H1 (cell line): ENCODE data around the gene PKIB. TPM values are rescaled to one million over a fixed set of nuclear protein-coding genes. Genes with fewer than 3 reads are reported as not detected.

ENCODE experiments used
- CBX5 ChIP-seq: fragments of 300-800, 300-1000 bp; sonication (generic); IDR thresholded peaks from 2 replicates; pipeline ENCODE4 v1.7.1; 2016; ENCODE audit warnings: antibody characterized with exemption, low read length, low read depth
- EGR1 ChIP-seq: IDR thresholded peaks from 2 replicates; pipeline ENCODE4 v1.6.1; 2011; ENCODE audit warnings: low read depth, low read length, borderline replicate concordance
- KDM1A ChIP-seq: fragments of 200-600, 300-600 bp; sonication (generic); IDR thresholded peaks from 2 replicates; pipeline ENCODE4 v1.7.1; 2016; ENCODE audit warnings: mild to moderate bottlenecking, low read length, borderline replicate concordance
- POLR2AphosphoS5 ChIP-seq: IDR thresholded peaks from 2 replicates; pipeline ENCODE4 v1.6.1; 2011; ENCODE audit warnings: low read depth, low read length
- RFX5 ChIP-seq: IDR thresholded peaks from 2 replicates; pipeline ENCODE4 v1.6.1; 2011; ENCODE audit warnings: low read depth, low read length, improper control_type of control experiment, borderline replicate concordance
- RNF2 ChIP-seq: fragments of 200-900, 300-1000 bp; sonication (generic); IDR thresholded peaks from 2 replicates; pipeline ENCODE4 v1.7.1; 2016; ENCODE audit warnings: borderline replicate concordance, low read depth, mild to moderate bottlenecking, antibody characterized with exemption, low read length; ENCODE audit not compliant: poor library complexity, severe bottlenecking; ENCODE audit errors: missing control alignments
- SIN3A ChIP-seq, 2 experiments: IDR thresholded peaks in 1 of 2; conservative IDR thresholded peaks in 1 of 2; 2 replicates each; pipeline ENCODE4 v1.6.1; 2011 to 2012; ENCODE audit warnings: low read length in 2 of 2, improper control_type of control experiment in 1 of 2, low read depth in 1 of 2, mild to moderate bottlenecking in 1 of 2
- TEAD4 ChIP-seq: IDR thresholded peaks from 2 replicates; pipeline ENCODE4 v1.6.1; 2012; ENCODE audit warnings: low read depth, low read length, inconsistent platforms, mixed read lengths
- YY1 ChIP-seq: IDR thresholded peaks from 2 replicates; pipeline ENCODE4 v1.6.1; 2011; ENCODE audit warnings: low read depth, mild to moderate bottlenecking, low read length
- polyA plus RNA-seq, 7 experiments: library from polyadenylated mRNA; depleted of rRNA in 3 of 7; stranded (reverse) in 5 of 7; unstranded in 2 of 7; fragments of >200 nt in 5 of 7; fragments of 200-250 nt in 2 of 7; gene quantifications; 1 replicate in 5 of 7; 2 replicates in 1 of 7; 4 replicates in 1 of 7; pipeline versions ENCODE4 v1.2.1 to v1.2.3, GENCODE V29; 2011 to 2013; ENCODE audit warnings: missing spikeins in 2 of 7, mixed read lengths in 2 of 7
- total RNA-seq: library from RNA; stranded (reverse); fragmentation: NEBNext Ultra II Directional; extraction: Animal tissue kit (Norgen Biotek cat#: 25700); gene quantifications from 2 replicates; pipeline ENCODE4 v1.2.1, GENCODE V29; 2021
- TF ChIP-seq, protein P1 (sequence below): fragments of 300-600 bp; sonication (generic); IDR thresholded peaks from 2 replicates; pipeline ENCODE4 v1.7.1; 2012; ENCODE audit warnings: low read length, moderate library complexity, mild to moderate bottlenecking, inconsistent platforms; ENCODE audit not compliant: insufficient replicate concordance

The PKIB gene
- total and polyA plus RNA-seq, 2 of the 8 experiments (the other 6 are each of a cell fraction or from before 2014, with no cell fraction given) = 13.5 to 73.3 TPM

DNA sequence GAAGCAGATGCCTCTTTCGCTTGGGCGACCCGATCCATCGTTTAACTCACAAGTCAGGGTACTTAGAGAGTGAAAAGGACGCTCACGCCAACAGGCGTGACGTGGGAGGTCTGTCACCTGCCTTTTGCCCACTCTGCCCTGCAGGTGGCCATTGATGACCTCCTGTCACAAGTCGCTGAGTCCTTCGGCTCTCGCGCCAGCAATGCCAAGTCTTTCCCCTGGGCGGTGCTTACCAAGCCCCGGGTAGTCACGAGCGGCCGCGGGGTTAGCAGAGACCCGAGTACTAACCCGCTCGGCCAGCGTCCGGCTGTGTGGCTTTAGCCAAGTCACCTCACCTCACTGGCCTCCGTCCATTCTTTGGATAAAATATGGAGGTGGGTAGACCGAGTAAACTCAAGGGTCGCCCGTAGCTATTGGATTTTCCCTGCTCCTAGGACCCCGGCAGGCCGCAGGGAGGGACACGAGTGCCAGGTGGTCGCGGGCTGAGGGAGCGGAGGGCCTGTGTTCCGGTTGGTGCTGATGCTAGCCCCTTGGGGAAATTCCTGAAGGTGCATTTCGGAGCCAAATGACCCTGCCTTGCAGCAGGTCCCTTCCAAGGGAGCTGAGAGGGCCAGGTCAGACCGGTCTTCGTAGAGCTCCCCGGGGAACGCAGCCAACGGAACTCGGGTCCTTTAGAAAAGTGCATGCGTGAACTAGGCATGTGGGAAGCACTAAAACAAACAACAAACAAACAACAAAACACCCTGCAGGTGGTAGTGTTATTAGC, 668 bp downstream of the PKIB start (continued):
- no peak for TF ChIP-seq EGR1
- no peak for TF ChIP-seq RNF2
- 0 out of 4 replicates have a peak, but pooled peaks of 1 of the 2 experiments have one; percentile 57 for TF ChIP-seq SIN3A (conservative IDR thresholded peaks at IDR 0.05 in 1 of 2, IDR thresholded peaks at IDR 0.05 in 1 of 2; ENCODE audit: low read depth in 1 of 2, low read length in 2 of 2)
- no peak for TF ChIP-seq CBX5
- TF ChIP-seq YY1 = peak; percentile 46; the same call in 1 of the 2 replicates
- no peak for TF ChIP-seq RFX5
- TF ChIP-seq, protein P1, sequence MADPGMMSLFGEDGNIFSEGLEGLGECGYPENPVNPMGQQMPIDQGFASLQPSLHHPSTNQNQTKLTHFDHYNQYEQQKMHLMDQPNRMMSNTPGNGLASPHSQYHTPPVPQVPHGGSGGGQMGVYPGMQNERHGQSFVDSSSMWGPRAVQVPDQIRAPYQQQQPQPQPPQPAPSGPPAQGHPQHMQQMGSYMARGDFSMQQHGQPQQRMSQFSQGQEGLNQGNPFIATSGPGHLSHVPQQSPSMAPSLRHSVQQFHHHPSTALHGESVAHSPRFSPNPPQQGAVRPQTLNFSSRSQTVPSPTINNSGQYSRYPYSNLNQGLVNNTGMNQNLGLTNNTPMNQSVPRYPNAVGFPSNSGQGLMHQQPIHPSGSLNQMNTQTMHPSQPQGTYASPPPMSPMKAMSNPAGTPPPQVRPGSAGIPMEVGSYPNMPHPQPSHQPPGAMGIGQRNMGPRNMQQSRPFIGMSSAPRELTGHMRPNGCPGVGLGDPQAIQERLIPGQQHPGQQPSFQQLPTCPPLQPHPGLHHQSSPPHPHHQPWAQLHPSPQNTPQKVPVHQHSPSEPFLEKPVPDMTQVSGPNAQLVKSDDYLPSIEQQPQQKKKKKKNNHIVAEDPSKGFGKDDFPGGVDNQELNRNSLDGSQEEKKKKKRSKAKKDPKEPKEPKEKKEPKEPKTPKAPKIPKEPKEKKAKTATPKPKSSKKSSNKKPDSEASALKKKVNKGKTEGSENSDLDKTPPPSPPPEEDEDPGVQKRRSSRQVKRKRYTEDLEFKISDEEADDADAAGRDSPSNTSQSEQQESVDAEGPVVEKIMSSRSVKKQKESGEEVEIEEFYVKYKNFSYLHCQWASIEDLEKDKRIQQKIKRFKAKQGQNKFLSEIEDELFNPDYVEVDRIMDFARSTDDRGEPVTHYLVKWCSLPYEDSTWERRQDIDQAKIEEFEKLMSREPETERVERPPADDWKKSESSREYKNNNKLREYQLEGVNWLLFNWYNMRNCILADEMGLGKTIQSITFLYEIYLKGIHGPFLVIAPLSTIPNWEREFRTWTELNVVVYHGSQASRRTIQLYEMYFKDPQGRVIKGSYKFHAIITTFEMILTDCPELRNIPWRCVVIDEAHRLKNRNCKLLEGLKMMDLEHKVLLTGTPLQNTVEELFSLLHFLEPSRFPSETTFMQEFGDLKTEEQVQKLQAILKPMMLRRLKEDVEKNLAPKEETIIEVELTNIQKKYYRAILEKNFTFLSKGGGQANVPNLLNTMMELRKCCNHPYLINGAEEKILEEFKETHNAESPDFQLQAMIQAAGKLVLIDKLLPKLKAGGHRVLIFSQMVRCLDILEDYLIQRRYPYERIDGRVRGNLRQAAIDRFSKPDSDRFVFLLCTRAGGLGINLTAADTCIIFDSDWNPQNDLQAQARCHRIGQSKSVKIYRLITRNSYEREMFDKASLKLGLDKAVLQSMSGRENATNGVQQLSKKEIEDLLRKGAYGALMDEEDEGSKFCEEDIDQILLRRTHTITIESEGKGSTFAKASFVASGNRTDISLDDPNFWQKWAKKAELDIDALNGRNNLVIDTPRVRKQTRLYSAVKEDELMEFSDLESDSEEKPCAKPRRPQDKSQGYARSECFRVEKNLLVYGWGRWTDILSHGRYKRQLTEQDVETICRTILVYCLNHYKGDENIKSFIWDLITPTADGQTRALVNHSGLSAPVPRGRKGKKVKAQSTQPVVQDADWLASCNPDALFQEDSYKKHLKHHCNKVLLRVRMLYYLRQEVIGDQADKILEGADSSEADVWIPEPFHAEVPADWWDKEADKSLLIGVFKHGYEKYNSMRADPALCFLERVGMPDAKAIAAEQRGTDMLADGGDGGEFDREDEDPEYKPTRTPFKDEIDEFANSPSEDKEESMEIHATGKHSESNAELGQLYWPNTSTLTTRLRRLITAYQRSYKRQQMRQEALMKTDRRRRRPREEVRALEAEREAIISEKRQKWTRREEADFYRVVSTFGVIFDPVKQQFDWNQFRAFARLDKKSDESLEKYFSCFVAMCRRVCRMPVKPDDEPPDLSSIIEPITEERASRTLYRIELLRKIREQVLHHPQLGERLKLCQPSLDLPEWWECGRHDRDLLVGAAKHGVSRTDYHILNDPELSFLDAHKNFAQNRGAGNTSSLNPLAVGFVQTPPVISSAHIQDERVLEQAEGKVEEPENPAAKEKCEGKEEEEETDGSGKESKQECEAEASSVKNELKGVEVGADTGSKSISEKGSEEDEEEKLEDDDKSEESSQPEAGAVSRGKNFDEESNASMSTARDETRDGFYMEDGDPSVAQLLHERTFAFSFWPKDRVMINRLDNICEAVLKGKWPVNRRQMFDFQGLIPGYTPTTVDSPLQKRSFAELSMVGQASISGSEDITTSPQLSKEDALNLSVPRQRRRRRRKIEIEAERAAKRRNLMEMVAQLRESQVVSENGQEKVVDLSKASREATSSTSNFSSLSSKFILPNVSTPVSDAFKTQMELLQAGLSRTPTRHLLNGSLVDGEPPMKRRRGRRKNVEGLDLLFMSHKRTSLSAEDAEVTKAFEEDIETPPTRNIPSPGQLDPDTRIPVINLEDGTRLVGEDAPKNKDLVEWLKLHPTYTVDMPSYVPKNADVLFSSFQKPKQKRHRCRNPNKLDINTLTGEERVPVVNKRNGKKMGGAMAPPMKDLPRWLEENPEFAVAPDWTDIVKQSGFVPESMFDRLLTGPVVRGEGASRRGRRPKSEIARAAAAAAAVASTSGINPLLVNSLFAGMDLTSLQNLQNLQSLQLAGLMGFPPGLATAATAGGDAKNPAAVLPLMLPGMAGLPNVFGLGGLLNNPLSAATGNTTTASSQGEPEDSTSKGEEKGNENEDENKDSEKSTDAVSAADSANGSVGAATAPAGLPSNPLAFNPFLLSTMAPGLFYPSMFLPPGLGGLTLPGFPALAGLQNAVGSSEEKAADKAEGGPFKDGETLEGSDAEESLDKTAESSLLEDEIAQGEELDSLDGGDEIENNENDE = no peak
- TF ChIP-seq TEAD4 = no peak
- TF ChIP-seq POLR2AphosphoS5 = no peak
- TF ChIP-seq KDM1A = no peak
